GM19239 (cell line): Measurements from ENCODE around the gene ITPR3.

Experiments used
- DNase-seq: peaks from one replicate; pipeline ENCODE4 v3.0.0; 2011; ENCODE audit warnings: low spot score; ENCODE audit not compliant: insufficient read length
- FAIRE-seq: peaks from 2 replicates; lab custom pipeline; 2011; peaks lifted over from hg19 to GRCh38; lab: Jason Lieb, UNC

The ITPR3 gene

DNA sequence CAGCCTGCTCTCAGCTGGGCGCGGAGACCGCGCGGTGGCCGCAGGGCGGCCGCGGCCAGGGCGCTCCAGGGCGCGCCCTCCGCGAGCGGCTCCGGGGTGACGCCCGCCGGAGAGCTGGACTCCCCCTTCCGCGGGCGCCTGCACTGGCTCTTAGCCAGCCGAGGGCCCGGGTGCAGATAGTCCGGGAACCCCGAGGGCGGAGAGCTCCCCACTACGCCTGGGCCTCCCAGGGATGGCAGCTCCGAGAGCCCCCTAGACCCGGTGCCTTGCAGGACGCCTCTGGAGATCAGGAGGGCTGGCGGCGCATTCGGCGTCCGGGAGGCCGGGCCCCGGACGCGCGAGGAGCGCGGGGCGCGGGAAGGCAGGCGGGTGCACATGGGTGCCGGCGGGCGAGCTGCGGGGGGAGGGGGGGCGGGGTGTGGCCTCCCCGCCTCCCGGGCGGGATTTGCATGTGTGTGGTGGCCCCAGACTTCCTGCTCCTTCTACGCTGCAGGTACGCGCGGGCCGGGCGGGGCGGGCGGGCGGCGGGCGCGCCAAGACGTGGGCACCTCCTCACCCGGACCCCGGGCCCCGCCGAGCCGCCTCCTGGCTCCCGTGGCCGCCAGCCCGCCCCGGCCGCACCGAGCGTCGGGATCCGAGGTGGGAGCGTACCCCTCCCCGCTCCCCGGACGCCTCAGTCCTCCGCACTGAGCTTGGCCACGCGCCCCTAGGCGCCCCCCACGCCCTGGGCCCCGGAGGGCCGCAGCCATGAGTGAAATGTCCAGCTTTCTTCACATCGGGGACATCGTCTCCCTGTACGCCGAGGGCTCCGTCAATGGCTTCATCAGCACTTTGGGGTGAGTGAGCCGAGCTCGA is at the start of gene ITPR3:
Gene ITPR3 (plus strand): TSS at position 467 of the 855 bp plus-strand sequence. CDS start 281 bp downstream, at position 748.
- FAIRE-seq (no peak), DNase-seq (peak; percentile 99)

DNA sequence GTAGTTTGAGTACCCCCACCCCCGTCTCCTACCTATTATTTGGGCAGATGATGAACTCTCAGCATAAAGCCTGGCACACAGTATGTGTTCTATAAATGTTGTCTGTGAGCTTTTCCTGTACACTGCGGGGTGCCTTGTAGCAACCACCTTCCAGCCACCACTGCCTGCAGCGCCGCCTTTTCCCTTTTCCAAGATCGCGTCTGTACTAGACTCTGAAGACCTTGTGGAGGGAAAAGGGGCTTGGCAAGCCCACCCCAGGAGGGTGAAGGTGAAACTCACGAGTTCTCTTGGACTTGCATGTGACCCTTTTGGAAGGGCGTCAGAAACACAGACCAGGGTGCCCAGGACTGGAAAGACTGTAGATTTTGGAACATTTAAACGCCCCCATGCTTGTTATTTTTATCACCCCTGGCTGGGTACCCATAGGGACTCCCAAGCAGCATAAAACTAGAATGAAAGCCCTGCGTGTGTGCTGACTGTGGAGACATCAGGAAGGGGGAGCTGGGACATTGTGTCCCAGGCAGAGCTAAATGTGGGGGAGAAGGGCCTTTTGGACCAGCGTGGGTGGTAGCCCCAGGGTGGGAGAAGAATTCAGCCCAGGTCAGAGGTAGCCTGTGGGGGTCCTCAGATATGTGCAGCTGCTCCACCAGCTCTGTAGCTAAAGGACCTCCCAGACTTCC is 49.3 kb upstream of the ITPR3 start:
- FAIRE-seq = no peak
- no peak for DNase-seq

DNA sequence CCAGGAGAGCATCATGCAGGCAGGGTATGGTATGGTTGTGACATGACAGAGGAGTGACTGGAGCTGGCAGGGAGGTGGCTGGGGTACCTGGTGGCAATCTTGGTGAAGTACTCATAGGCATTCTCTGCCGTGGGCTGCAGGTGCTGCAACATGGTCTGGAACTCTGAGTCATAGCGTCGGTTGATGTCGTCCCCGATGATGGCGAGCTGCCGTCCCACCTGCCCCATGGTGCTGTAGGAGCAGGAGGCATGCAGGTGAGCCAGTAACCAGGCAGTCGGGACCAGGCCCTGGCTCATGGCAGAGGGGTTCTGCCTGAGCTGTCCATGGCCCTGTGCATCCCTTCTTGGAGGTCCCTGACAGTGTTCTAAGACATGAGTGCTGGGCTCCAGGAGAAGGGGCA is 45.9 kb upstream of the ITPR3 start:
- FAIRE-seq (no peak), DNase-seq (no peak)

DNA sequence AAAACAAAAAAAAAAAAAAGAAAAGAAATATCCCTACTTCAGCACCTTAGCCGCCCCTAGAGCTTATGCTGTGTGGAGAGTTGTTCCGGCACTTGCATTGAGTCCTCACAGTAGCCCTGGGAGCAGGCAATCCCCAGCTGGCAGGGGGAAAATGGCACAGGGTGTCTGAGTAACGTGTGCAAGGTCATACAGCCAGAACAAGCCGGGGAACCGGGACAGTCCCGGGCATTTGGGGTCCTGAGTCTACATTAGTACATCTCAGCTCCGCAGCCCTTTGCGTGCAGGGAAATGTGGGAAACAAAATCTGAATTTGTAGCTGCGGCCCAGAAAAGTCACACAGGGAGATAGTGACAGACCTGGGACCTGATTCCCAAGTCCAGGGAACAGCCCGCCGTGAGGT is 44.5 kb upstream of the ITPR3 start:
- FAIRE-seq (no peak), DNase-seq (no peak)

DNA sequence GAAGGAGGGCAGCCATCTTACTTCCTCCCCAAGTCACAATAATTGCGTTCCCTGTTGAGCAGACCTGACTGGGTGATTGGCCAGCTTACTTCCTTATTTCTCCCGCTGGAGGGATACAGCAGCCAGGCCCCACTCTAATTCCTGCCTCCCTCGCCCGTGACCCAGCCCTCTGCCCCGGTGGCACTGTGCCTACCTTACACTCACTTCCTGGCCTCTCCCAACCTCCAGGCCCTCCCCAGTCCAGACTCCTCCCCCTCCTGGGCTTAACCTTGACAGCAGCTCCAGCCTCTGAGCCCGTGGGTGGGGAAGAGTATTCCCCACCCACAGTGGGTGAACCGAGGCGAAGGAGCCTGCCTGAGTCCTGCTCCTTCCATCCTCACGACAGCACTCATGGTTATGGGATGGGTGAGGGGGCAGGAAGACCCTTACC is 44.0 kb upstream of the ITPR3 start:
- no peak for DNase-seq
- FAIRE-seq = no peak

DNA sequence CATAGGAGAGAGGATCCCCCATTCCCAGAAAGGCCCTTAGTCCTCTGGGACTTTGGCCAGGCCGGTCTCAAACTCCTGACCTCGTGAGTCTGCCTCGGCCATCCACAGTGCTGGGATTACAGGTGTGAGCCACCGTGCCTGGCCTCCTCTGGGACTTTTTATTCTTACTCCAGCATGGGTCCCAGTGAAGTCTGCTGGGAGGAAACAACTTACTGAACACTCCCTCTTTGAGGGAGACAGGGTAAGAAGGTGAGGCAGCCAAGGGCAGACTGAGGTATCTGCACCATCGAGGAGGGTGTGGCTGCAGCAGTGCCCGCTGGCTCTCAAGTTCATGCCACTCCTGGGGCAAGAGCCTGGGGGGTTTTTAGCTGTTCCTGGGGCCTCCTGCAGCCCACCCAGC is 43.4 kb upstream of the ITPR3 start:
- no peak for FAIRE-seq
- no peak for DNase-seq

DNA sequence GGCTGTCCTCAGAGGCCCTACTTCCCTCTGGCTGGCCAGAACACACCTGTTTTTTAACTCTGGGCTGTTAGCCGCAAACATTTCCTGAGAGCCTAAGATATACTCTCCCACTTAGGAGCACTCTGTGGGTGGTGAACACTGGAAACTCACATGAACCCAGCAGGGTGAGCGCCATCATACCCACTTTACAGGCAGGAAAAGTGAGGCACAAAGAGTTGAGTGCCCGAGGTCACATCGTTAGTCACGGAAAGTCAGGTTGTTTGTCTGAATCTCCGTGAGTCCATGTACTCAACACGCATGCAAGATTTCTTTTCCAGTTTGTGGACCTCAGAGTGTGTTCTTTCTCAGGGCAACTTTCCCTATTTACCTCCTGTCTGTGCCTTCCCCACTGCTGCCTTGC is 43.0 kb upstream of the ITPR3 start:
- FAIRE-seq (peak; percentile 8), DNase-seq (no peak)

DNA sequence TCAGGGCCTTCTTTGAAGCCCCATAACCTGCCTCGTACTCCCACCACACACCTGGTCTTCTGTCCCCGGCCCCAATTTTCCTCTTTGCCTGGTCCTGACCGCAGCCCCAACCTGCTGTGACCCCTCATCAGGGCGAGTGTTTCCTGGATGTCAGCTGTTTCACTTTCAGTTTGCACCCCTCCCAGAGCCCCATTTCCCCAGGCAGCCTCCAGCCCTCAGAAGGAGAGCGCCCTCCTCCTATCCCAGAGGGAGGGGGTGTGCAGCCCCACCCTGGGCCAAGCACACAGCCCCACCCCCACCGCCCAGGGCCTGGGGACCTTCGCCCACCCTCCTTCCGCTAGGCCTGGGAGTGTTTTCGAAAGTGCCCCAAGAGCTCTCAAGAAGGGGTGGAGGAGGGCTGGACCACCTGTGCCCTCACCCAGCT is 42.5 kb upstream of the ITPR3 start:
- FAIRE-seq (peak; percentile 49), DNase-seq (peak; percentile 55)

DNA sequence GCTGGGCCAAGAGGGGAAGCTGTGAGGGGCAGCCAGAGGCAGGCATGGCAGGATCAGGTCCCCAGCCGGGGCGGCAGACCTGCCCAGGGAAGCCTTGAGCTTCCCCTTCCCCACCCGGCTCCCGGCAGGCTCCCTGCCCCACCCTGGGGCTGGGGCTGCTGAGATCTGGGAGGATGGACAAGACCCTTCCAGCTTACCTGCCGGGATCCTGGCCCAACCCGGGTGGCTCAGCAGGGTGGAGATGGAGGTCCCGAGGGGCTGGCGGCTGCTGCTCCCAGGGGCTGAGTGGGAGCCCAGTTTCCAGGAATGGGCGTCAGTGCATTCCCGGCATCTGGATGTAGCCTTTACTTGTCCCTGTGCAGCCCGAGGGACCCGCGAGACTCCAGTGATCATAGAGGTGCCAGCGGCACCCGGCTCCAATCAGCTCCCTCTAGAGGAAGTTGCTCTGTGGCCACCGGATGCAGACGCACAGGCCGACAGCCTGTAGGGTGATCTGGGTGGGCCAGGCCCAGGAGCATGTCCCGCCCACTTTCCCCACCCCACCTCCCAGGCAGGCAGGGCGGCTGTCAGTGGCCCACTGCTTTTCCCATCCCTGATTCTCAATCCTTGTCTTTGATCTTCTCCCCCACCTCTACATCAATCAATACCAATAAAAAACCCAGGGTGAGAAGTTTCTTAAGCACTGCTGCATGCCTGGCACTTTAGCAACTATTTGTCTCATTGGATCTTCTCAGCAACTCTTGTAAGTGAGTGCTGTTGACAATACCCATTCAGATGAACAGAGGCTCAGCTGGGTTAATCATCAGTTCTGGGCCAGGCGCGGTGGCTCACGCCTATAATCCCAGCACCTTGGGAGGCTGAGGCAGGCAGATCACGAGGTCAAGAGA is 41.1 kb upstream of the ITPR3 start, which contains the start of gene BAK1:
Gene BAK1 (minus strand): TSS at position 449 of the 887 bp plus-strand sequence. CDS start 2,672 bp downstream, outside the sequence.
- FAIRE-seq = peak; percentile 93
- DNase-seq = peak; percentile 85

DNA sequence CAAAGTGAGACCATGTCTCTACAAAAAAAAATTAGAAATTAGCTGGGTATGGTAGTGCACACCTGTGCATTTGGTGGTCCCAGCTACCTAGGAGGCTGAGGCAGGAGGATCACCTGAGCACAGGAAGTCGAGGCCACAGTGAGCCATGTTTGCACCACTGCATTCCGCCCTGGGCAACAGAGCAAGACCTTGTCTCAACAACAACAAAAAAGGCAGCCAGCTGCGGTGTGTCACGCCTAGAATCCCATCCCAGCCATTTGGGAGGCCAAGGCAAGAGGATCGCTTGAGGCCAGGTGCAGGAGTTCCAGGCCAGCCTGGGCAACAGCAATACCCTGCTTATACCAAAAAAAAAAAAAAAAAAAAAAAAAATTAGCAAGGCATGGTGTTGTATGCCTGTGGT is 39.9 kb upstream of the ITPR3 start:
- DNase-seq (no peak), FAIRE-seq (no peak)

DNA sequence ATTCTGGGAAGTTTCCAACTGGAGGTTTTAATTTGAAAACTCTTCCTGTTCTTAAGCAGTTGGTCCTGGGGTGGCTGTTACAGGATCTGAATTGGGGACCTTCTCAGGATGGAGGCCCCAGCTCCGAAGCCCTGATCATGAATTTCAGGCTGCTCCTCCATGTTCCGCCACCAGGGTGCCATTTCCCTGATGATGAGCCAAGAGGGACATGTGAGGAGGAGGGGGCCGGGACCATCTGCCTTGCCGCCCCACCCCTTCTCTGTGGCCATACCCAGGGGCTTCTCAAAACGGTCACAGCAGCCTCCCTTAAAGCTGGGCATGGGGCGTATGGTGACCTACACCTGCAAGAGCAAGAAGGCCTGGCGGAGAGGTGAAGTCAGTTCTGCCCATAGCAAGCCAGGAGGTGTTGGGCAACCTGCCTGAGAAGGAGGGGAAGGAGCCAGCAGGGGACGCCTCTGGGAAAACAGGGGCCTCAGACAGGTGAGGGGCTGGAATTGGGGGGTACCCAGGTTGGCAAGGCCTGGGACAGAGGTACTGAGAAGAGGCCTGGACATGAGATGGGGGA is 37.4 kb upstream of the ITPR3 start:
- FAIRE-seq (no peak), DNase-seq (no peak)

DNA sequence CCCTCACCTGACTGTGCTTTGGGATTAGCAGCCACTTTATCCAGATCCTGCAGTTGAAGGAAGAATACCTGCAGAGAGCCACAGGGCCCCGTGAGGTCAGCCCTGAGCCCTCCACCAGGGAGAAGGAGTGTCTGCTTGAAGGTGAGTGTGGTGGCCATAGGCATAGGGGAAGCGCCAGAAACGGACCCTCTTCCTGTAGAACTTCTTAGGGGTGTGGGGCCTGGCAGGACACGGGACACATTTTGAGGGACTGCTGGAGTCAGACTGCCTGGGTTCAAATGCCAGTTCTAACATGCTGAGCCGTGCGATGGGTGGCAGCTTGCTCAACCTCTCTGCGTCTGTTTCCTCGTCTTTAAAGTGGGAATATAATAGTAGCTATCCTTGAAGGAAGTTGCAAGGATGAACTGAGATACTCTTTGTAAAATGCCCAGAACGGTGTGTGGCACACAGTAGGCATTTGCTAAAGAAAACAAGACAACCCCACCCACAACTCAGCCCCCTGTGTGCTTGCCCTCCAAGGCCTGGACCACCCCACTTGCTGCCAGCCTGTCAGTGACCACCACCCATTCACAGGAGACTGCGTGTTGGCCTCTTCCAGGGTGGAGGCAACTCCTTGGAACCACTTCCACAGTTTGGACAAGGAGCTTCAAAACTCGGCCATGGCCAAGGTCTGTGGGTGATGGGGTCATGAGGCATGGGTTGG is 36.3 kb upstream of the ITPR3 start:
- DNase-seq (no peak), FAIRE-seq (no peak)

DNA sequence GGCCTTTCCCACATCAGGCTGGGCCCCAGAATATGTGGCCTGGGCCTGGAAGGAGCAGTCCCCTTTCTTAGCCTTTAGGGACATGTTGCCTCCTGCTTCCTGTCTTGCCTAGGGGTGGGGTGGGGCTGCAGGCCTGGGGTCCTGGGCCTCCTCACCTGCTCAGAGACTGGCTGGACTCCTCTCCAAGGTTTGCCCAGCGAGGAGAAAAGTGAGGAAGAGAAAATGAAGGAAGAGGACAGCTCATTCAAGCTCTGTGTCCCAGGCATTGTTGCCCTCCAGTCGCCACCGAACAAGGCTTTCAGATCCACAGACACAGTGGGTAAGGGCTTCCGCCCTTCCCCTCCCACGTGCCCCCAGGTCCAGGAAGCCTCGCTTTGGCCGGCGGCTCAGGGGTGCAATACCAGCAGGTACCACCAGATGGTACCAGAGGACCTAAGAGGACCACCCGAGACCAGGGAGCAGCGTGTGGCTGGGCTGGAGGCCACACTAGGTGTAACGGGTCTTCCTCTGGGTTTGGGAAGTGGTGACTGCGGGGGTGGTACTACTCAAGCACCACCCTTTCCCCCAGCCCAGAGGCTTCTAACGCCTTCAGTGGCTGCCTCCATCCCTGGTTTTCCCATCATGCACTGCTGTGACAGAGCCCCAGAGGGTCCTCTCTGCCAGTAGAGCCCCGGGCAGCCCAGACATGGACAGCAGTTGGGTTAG is 35.6 kb upstream of the ITPR3 start:
- peak; percentile 77 for FAIRE-seq
- peak; percentile 74 for DNase-seq

DNA sequence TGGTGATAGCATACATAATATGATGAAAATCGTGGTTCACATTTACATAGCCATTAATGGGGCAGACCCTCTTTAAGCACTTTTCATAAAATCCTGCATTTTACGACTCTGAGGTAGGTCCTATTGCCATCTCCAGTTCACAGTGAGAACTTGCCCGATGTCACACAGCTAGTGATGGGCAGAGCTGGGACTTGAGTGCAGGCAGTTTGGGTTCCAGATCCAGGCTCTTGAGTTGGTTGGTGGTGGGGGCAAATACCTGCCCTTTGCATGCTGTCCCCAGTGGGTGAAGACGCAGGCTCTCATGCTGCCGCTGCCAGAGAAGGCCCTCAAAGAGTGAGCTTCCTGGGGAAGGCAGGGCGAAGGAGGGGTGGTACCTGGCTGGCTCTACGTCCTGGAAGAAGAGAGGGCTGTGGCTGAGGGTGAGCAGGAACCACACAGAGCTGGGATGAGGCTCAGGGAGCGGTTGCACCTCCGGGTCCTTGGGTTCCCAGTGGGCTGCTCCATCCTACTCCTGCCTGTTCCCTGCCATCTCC is 34.9 kb upstream of the ITPR3 start:
- DNase-seq = no peak
- no peak for FAIRE-seq

DNA sequence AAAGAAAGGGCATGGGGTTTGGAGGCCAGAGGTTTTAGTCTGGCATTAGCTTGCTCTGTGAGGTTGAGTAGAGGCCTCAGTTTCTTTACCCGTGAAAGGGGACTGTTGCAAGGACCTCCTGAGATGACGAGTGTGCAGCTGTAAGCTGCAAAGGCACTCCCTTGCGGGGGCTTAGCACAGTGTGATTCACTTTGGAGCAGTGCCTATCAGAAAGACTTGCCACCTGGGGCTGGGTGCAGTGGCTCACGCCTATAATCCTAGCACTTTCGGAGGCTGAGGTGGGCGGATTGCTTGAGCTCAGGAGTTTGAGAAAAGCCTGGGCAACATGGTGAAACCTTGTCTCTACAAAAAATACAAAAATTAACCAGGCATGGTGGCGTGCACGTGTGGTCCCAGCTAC is 33.6 kb upstream of the ITPR3 start:
- DNase-seq (no peak), FAIRE-seq (no peak)

DNA sequence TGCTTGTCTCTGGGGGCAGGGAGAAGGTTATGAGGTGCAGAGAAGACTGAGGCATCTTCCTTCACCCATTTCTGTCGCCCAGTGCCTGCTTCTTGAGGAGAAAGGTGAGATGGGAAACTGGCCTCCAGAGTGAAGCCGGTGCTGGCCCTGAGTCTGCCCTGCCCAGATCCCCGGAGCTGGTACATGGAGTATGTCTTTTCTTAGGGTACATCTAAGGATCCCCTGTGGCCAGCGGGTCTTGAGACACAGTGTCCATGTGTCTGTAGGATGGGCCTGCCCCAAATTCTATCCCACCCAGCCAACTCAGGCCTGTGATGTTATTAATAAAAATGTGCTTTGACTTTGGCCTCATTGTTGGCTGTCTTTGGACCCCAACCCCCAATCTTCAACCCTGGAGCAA is 32.2 kb upstream of the ITPR3 start:
- DNase-seq (no peak), FAIRE-seq (no peak)

DNA sequence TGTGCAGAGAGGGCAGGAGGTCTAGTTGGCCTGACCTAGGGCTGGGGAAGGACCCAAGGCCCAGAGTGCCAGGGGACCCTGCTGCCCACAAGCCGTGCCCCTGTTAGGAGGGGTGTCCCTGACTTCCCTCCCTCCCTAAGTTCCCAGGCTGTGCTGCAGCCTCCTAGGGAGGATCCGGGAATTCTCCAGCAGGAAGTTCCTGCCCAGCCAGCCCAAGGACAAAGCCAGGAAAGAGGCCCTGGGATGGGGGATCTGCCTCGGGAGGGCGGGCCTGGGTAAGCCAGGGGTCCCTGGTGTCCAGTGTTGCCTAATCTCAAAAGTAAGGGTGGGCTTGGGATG is 31.8 kb upstream of the ITPR3 start:
- FAIRE-seq (no peak), DNase-seq (no peak)

DNA sequence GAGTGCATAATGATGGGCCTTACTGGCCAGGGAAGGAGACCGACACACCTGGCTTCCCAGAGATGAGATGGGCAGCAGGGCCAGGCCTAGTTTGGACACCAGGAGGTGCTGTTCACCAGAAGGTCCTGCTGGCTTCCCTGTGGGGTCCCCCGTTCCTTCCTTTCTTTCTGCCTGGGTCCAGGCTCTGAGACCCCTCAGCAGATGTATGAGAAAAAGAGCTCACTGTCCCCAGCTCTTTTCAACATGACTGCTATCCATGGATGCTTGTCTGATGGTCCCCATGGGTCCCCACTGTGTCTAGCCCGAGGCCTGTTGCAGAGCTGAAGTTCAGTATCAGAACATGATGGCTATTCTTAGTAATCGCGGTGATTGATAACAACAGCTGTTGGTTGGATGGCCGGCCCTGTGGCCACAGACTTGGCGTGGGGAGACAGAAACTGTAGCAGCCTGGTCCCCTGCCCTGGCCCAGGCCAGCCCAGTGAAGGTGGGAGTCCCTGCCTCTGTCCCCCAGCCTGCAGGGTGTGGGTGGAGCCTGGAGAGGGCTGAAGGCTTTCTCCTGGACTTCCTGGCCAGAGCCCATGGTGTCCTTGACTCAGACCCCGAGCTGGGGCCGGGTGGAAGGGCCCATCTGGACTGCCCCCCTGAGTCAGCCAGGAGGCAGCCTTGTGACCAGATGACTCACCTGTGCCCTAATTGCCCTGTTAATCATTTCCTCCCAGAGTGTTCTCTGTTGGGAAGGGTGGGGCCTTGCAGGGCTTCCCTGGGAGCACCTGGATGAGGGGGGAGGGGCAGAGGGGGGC is 31.2 kb upstream of the ITPR3 start:
- FAIRE-seq (peak; percentile 68), DNase-seq (peak; percentile 36)
